ENCODE measurements around the gene P2RY1.
A peak's percentile ranks its signal among the peaks of the same experiment; 100 is the strongest.

The P2RY1 gene

DNA sequence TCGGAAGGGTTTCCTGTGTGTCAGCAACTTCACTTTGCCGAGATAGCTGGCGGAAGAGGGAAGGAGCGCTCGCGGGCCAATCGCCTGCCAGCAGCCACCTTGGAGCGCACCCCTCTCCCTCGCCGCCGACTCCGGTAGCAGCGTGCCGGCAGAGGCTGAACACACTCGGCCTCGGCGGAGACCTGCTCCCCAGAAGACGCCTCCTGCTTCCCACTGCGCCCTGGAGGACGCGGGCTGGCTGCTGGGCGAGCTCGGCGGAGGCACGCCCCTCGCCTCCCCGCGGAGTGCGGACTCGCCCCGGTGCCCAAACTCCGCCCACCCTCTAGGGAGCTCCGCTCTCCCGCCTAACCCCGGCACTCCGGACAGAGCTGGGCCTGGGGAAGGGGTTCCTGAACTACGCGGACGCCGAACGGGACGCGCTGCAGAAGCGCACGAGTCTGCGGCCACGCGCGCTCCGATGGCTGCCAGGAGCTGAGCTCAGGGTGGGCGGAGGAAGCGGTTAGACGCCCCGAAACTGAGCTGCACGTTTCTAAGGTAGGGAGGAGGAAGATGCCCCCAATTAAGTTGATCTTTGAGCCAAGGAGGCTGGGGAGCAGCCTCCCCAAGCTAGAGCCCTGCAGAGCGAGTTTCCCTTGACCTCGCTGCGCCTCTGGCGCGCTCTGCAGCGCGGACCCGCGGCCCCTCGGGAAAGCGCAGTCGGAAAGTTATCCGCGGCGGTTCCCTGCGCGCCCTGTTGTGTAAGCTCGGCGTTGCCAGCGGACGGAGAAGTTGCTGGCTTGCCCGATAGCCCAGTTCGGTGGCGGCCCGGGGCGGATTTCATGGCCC is at the start of gene P2RY1:
P2RY1 (plus strand) TSS at position 356 of the 825 bp plus-strand sequence. CDS start 652 bp downstream, outside the sequence.
- DNase-seq (ENCODE audit: extremely low read depth in 1 of 2, low read depth in 1 of 2): peak; percentile 15 to 22

DNA sequence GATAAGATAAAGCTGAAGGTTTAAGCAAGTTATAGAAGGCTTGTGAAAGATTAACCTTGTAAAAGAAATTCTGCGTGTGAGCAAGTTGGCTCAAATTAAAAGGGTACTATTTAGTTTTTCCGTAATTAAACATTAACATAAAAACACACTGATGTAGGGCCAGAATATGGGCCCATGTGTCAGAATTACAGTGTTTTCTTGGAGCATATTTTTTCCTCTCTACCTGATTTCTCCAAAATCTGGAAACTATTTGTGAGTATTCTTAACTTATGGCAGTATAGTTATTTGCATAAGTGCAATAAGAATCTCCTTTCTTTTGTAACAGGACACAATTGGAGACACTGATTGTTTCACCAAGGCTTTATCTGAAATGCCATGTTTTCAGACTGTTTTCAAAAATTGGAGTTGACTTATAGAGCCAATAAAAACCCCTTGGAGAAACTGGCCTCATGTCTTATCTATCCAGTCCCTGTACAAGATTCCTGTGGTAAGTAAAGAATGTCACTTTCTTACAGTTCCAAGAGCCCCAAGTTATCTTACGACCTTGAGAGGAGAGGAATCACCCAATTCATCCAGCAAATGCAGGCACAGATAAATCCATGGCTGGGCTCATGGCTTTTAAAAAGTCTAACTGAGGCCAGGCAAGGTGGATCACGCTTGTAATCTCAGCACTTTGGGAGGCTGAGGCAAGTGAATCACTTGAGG is 47.8 kb upstream of the P2RY1 start:
- no peak for DNase-seq (ENCODE audit: extremely low read depth in 1 of 2, low read depth in 1 of 2)

DNA sequence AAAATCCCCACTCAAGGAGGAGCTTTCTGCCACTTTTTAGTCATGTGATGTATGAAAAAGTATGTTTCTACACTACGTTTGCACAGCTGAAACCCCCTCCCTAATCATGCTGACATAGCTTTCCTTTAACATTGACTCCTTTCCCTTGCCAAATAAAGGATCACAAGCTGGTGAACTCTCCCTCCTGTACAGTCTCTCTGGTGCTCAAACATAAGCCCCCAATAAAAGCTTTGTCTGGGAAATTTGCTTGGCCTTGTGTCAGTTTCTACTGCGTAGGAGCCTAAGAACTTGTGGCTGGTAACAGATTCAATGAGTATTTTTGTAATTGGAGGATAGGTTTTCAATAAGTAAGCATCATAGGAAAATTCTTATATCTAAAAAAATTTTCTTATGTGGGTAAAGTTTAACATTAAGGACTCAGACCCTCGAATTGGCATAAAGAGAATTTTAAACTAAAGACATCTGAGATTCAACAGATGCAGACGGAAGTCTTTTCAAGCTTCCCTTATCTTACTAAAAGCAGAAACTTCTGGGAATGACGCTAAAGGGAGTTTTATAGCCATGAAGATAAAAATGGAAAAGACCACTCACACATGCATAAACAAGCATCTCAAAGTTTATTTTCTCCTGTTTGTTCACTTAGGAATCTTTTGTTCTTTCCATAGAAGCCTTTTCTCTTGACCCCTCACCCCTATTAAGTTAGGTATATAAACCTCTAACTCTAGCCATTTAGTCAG is 44.1 kb upstream of the P2RY1 start:
- DNase-seq (ENCODE audit: extremely low read depth in 1 of 2, low read depth in 1 of 2): no peak

DNA sequence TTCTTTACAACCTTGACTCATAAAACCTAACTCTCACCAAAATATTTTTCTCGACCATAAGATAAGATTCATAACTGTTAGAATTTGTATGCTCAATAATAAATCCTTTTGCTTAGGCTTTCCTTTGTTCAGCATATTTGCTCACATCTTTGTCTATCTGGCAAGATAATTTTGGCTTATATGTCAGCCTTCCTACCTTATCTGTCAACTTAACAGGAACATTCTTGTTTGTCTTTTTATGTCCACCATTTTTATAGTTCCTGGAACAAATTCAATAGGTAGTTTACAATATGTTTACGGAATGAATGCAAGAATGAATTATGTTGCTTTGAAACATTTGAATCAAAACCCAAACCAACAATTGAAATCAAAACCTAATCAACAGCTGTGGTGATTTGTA is 41.0 kb upstream of the P2RY1 start:
- DNase-seq (ENCODE audit: extremely low read depth in 1 of 2, low read depth in 1 of 2): no peak

GRCh38 chr3:152797751-152798432 is 37.0 kb upstream of the P2RY1 start:
- no peak for DNase-seq (ENCODE audit: extremely low read depth in 1 of 2, low read depth in 1 of 2)

DNA sequence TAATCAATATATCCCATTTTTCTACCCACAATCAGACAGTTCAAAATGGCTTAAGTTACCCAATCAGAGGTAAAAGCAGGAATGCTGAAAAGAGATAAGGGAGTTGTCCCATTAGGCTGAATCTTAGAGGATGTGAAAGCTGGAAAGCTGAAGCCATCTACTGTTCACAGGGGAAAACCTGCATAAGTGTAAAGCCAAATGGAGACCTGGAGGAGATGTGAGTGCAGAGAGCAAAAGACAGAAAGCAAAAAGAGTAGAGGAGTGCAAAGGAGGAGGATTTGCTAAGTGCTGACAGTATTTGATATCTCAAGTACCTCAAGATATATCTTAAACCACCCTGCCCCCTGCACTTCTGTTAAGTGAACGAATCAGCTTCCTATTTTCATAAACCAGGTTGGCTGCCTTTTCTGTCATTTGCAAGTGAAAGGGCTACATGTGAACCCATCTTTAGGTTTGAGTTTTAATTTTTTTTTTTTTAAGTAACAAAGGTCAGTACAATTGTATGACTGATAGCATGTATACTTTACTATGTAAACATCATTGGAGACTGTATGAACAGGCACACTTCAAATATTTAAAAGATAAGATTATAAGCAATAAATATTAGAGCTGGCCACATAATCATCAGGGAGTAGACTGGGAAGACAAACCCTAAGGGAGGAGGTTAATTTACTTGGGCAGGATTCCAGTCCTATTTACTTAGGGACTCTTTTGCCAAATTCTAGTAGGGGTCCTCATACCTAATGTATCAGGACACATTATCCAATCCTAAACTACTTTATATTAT is 22.8 kb upstream of the P2RY1 start:
- no peak for DNase-seq (ENCODE audit: extremely low read depth in 1 of 2, low read depth in 1 of 2)

- no peak for DNase-seq (ENCODE audit: extremely low read depth in 1 of 2, low read depth in 1 of 2)
Measured at GRCh38 chr3:152817400-152817799, 17.5 kb upstream of the P2RY1 start.

- DNase-seq (ENCODE audit: extremely low read depth in 1 of 2, low read depth in 1 of 2): no peak
Measured at GRCh38 chr3:152818027-152818426, 16.9 kb upstream of the P2RY1 start.

DNA sequence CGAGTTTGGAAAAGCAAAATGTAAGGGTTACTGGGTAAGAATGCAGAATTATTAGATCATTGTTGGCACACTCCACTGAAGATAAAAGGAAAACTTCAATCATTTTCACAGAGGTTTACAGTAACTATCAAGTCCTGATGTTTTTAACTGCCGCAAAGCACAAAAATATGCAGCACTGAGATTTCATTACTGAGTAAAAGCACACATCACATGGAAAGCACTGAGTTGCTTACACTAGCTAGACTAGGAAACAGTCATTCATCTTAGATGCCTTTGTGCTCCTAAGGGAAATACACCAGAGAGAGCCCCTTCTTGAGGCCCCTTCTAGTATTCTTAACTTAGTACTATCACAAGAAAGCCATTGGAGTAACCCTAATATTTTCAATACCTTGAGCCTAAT is 11.8 kb upstream of the P2RY1 start:
- no peak for DNase-seq (ENCODE audit: extremely low read depth in 1 of 2, low read depth in 1 of 2)

GRCh38 chr3:152823781-152824180 is 11.2 kb upstream of the P2RY1 start:
- no peak for DNase-seq (ENCODE audit: extremely low read depth in 1 of 2, low read depth in 1 of 2)

- no peak for DNase-seq (ENCODE audit: extremely low read depth in 1 of 2, low read depth in 1 of 2)
Measured at GRCh38 chr3:152825566-152825965, 9.4 kb upstream of the P2RY1 start.

- no peak for DNase-seq (ENCODE audit: extremely low read depth in 1 of 2, low read depth in 1 of 2)
Measured at GRCh38 chr3:152826476-152826875, 8.5 kb upstream of the P2RY1 start.

- DNase-seq (ENCODE audit: extremely low read depth in 1 of 2, low read depth in 1 of 2): no peak
Measured at GRCh38 chr3:152827313-152827712, 7.6 kb upstream of the P2RY1 start.

GRCh38 chr3:152828075-152828840 is 6.7 kb upstream of the P2RY1 start:
- DNase-seq (ENCODE audit: extremely low read depth in 1 of 2, low read depth in 1 of 2): no peak

GRCh38 chr3:152830245-152830644 is 4.7 kb upstream of the P2RY1 start:
- no peak for DNase-seq (ENCODE audit: extremely low read depth in 1 of 2, low read depth in 1 of 2)

- DNase-seq (ENCODE audit: extremely low read depth in 1 of 2, low read depth in 1 of 2): no peak
Measured at GRCh38 chr3:152832046-152832445, 2.9 kb upstream of the P2RY1 start.

GRCh38 chr3:152833089-152833488 is 1.8 kb upstream of the P2RY1 start:
- no peak for DNase-seq (ENCODE audit: extremely low read depth in 1 of 2, low read depth in 1 of 2)

GRCh38 chr3:152834191-152834775 is 648 bp upstream of the P2RY1 start:
- no peak for DNase-seq (ENCODE audit: extremely low read depth in 1 of 2, low read depth in 1 of 2)

DNA sequence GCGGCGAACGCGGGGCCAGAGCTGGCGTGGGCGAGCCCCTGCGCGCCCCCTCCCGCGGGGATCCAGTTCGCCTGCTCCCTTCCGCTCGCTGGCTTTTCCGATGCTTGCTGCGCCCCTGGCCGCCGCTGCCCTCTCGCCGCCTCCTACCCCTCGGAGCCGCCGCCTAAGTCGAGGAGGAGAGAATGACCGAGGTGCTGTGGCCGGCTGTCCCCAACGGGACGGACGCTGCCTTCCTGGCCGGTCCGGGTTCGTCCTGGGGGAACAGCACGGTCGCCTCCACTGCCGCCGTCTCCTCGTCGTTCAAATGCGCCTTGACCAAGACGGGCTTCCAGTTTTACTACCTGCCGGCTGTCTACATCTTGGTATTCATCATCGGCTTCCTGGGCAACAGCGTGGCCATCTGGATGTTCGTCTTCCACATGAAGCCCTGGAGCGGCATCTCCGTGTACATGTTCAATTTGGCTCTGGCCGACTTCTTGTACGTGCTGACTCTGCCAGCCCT is 721 bp downstream of the P2RY1 start:
- no peak for DNase-seq (ENCODE audit: extremely low read depth in 1 of 2, low read depth in 1 of 2)

All from stimulated activated CD8-positive, alpha-beta memory T cell treated with anti-CD3 and anti-CD28 coated beads, Interleukin-7, amount 100 ng/mL, for 48 hours (primary cell).